Endodermal cell (in vitro differentiated cells): Measurements from ENCODE around the gene SAMD5. TPM values are rescaled to one million over a fixed set of nuclear protein-coding genes. Genes with fewer than 3 reads are reported as not detected.

Source experiments
- DNase-seq: peaks from one replicate; pipeline ENCODE4 v3.0.0-alpha.2; 2017
- H3K27ac ChIP-seq: 2 replicates; pipeline ENCODE4 v1.5.1; 2013; ENCODE audit warnings: mild to moderate bottlenecking, low read depth, low read length, moderate library complexity
- H3K27me3 ChIP-seq: 2 replicates; pipeline ENCODE4 v1.6.1; 2013; ENCODE audit warnings: mild to moderate bottlenecking, low read length, moderate library complexity; ENCODE audit not compliant: insufficient read depth, control insufficient read depth, poor library complexity, severe bottlenecking
- H3K36me3 ChIP-seq: 2 replicates; pipeline ENCODE4 v1.7.0; 2013; ENCODE audit warnings: mild to moderate bottlenecking, low read length, moderate library complexity; ENCODE audit not compliant: control insufficient read depth, insufficient read depth
- H3K4me1 ChIP-seq: one replicate; pipeline ENCODE4 v1.7.0; 2013; ENCODE audit warnings: low read length; ENCODE audit not compliant: control insufficient read depth, insufficient read depth
- H3K4me3 ChIP-seq: 2 replicates; pipeline ENCODE4 v1.5.1; 2013; ENCODE audit warnings: mild to moderate bottlenecking, low read length, moderate library complexity
- H3K9ac ChIP-seq: 2 replicates; pipeline ENCODE4 v1.6.1; 2013; ENCODE audit warnings: mild to moderate bottlenecking, low read length, moderate library complexity; ENCODE audit not compliant: poor library complexity, severe bottlenecking; ENCODE audit errors: extremely low read depth
- H3K9me3 ChIP-seq: 2 replicates; pipeline ENCODE4 v1.6.1; 2013; ENCODE audit warnings: mild to moderate bottlenecking, low read length, moderate library complexity; ENCODE audit not compliant: control insufficient read depth
- H3K27ac Mint-ChIP-seq: 2 replicates; pipeline ENCODE4 v1.8.0; 2020; ENCODE audit warnings: mixed read lengths
- H3K27me3 Mint-ChIP-seq: 2 replicates; pipeline ENCODE4 v1.8.0; 2021; ENCODE audit warnings: mild to moderate bottlenecking, mixed read lengths; ENCODE audit not compliant: insufficient read depth
- H3K36me3 Mint-ChIP-seq: 2 replicates; pipeline ENCODE4 v1.8.0; 2020; ENCODE audit warnings: low read depth, mixed read lengths
- H3K4me1 Mint-ChIP-seq: 2 replicates; pipeline ENCODE4 v1.8.0; 2020; ENCODE audit warnings: mixed read lengths
- H3K4me3 Mint-ChIP-seq: 2 replicates; pipeline ENCODE4 v1.8.0; 2020; ENCODE audit warnings: mild to moderate bottlenecking, moderate library complexity, mixed read lengths
- H3K9me3 Mint-ChIP-seq: 2 replicates; pipeline ENCODE4 v1.8.0; 2020; ENCODE audit warnings: mild to moderate bottlenecking, mixed read lengths
- WGBS, 2 experiments: methylation state at CpG; one replicate each; pipeline versions ENCODE4 v1.1.5 to v1.1.7; 2013; ENCODE audit warnings: missing lambda C conversion rate in 2 of 2, mixed read lengths in 1 of 2; ENCODE audit not compliant: insufficient coverage in 1 of 2, insufficient read length in 1 of 2; 5-methylcytosine and 5-hydroxymethylcytosine counted together
- long read RNA-seq, 4 experiments: library from polyadenylated mRNA in 2 of 4; library from RNA in 1 of 4; library from capped mRNA in 1 of 4; stranded (forward) in 3 of 4; unstranded in 1 of 4; transcript quantifications; one replicate each; pipeline ENCODE4 v2.0.0, GENCODE V29; 2020 to 2021; ENCODE audit warnings: inconsistent platforms in 1 of 4
- polyA plus RNA-seq, 2 experiments: library from polyadenylated mRNA; stranded (reverse); fragments of 50-300 nt; gene quantifications; one replicate each; pipeline ENCODE4 v1.2.3, GENCODE V29; 2013
- total RNA-seq, 2 donors: library from RNA; stranded (reverse); fragmentation: NEBNext Ultra II Directional in 1 of 2; extraction: Animal tissue kit (Norgen Biotek cat#: 25700) in 1 of 2; gene quantifications; 2 replicates in 1 of 2; 3 replicates in 1 of 2; pipeline ENCODE4 v1.2.1, GENCODE V29; 2021
- TF ChIP-seq, protein P1 (sequence below): fragments of 200-600 bp; sonication (generic); conservative IDR thresholded peaks from 2 replicates; pipeline ENCODE4 v1.5.0; 2021; ENCODE audit warnings: antibody characterized with exemption, mild to moderate bottlenecking

Gene SAMD5
- total RNA-seq: under 1 TPM; 0.69 to 0.99 TPM
- 2.3 TPM for polyA plus RNA-seq (2013, experiment 1 of 2)
- 2.1 TPM for polyA plus RNA-seq (2013, experiment 2 of 2)
- long read RNA-seq, experiment 1, partial matches to known transcripts: 0 of 1 reads
- long read RNA-seq, experiment 1, other reads (novel, unspliced or antisense): 1 of 1 reads
- long read RNA-seq, experiment 2, full-length matches to known transcripts: 1 of 2 reads
- long read RNA-seq, experiment 2, partial matches to known transcripts: 0 of 2 reads
- long read RNA-seq, experiment 2, other reads (novel, unspliced or antisense): 1 of 2 reads
- long read RNA-seq, experiment 3: 0 reads
- long read RNA-seq, experiment 4: 0 reads

DNA sequence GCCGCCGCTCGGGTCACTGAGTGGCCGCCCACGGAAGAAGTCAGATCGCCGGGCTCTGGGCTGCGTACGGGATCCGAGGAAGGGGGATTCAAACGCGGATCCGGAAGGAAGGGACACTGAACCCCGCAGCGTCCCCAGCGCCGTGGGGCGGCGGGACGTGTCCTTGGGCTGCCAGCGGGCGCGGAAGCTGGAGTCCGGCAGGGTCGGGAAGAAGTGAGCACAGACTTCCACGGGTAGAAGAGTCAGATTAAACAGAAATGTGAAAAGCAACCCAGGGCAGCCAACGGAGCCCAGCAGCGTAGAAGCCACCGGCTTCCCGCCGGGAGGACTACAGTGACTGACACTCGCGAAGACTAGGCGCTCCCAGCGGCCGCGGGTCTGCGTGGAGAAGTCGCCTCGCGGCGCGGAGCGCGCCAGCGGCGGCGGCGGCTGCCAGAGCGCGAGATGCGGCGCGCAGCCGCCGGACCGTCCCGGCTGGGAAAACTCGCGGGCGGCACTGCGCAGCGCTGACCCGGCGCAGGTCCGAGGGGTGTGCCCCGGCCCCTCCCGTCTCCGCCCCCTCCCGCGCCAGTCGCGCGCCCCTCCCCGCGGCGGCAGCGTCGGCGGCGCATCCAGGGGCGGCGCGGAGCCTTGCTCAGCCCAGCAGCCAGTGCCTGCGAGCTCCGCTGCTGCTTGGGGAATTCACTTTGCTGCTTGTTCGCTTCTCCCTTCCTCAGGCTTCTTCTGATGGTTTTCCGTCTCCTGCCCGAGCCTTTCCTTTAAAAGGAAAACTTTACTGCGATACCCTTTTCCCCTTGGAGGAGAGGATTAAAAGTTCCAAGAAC lies at the start of gene SAMD5:
Gene SAMD5 (plus strand): TSS at position 649 of the 824 bp plus-strand sequence. CDS start 239 bp downstream, outside the sequence.
- Histone ChIP-seq H3K9ac (peak within 1 kb of the TSS; percentile 45), H3K4me3 (peak within 1 kb of the TSS; percentile 90), H3K9me3 (no peaks in the 10 kb centered on the region), H3K27ac (no peak within 1 kb of the TSS), H3K36me3 (no peaks in the 10 kb centered on the region), H3K4me1 (no peaks in the 10 kb centered on the region), H3K27me3 (peaks cover 28% of the 10 kb centered on the region)
- Mint-ChIP-seq H3K27ac (no peak within 1 kb of the TSS), H3K27me3 (peaks cover 69% of the 10 kb centered on the region), H3K36me3 (no peaks in the 10 kb centered on the region), H3K4me1 (peaks cover 28% of the 10 kb centered on the region), H3K9me3 (no peaks in the 10 kb centered on the region), H3K4me3 (peak within 1 kb of the TSS; percentile 62)
- 0% methylated on average over 19 to 90 of the region's 90 CpGs for WGBS, 2 experiments
- DNase-seq: peak; percentile 89
- TF ChIP-seq, protein P1, sequence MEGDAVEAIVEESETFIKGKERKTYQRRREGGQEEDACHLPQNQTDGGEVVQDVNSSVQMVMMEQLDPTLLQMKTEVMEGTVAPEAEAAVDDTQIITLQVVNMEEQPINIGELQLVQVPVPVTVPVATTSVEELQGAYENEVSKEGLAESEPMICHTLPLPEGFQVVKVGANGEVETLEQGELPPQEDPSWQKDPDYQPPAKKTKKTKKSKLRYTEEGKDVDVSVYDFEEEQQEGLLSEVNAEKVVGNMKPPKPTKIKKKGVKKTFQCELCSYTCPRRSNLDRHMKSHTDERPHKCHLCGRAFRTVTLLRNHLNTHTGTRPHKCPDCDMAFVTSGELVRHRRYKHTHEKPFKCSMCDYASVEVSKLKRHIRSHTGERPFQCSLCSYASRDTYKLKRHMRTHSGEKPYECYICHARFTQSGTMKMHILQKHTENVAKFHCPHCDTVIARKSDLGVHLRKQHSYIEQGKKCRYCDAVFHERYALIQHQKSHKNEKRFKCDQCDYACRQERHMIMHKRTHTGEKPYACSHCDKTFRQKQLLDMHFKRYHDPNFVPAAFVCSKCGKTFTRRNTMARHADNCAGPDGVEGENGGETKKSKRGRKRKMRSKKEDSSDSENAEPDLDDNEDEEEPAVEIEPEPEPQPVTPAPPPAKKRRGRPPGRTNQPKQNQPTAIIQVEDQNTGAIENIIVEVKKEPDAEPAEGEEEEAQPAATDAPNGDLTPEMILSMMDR: peak; percentile 21

DNA sequence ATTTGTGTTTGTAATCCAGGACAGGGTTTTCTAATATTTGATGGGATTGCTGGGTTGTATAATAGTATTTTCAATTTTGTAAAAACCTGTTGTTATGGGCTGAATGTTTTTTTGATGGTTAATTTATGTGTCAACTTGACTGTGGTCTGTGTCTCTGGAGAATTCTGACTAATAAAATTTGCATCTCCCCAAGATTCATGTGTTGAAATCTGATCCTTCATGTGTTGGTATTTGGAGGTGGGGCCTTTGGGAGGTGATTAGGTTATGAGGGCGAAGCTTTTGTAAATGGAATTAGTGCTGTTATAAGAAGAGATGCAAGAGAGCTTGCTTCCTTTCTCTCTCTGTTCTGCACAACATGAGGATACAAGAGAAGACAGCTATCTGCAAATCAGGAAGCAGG lies 48.7 kb upstream of the SAMD5 start:
- Mint-ChIP-seq H3K4me3 (no peak overlapping the region), H3K27ac (no peak overlapping the region), H3K27me3 (no peaks in the 10 kb centered on the region), H3K36me3 (no peaks in the 10 kb centered on the region), H3K9me3 (peaks cover 10% of the 10 kb centered on the region), H3K4me1 (peaks cover 6% of the 10 kb centered on the region)
- Histone ChIP-seq H3K4me1 (no peaks in the 10 kb centered on the region), H3K9ac (no peak overlapping the region), H3K27me3 (no peaks in the 10 kb centered on the region), H3K9me3 (peaks cover 10% of the 10 kb centered on the region), H3K4me3 (no peak overlapping the region), H3K27ac (no peak overlapping the region), H3K36me3 (no peaks in the 10 kb centered on the region)
- WGBS, 2 experiments: 82% methylated on average over 1 of the region's 1 CpG; no CpG with 5 or more reads in 1 of the 2 experiments
- TF ChIP-seq, protein P1: no peak
- DNase-seq: no peak

DNA sequence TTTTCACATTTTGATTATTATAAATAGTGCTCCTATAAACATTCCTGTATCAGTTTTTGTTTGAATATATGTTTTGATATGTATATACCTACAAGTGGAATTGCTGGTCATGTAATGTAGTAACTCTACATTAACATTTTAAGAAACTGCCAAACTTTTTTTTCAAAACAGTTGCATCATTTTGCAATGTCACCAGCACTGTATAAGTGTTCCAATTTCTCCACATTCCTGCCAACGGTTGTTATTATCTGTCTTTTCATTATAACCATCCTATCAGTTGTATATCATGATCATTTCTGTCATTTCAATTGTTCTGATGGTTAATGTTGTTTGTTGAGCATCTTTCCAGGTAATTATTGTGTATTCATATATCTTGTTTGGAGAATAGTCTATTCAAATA lies 44.8 kb upstream of the SAMD5 start:
- DNase-seq: no peak
- Mint-ChIP-seq H3K9me3 (peaks cover 10% of the 10 kb centered on the region), H3K36me3 (no peaks in the 10 kb centered on the region), H3K4me1 (peaks cover 10% of the 10 kb centered on the region), H3K4me3 (no peak overlapping the region), H3K27ac (no peak overlapping the region), H3K27me3 (no peaks in the 10 kb centered on the region)
- H3K4me3 ChIP-seq: no peak overlapping the region
- no peaks in the 10 kb centered on the region for H3K36me3 ChIP-seq
- H3K4me1 ChIP-seq: no peaks in the 10 kb centered on the region
- no peaks in the 10 kb centered on the region for H3K27me3 ChIP-seq
- H3K9me3 ChIP-seq: peaks cover 7% of the 10 kb centered on the region
- H3K27ac ChIP-seq: no peak overlapping the region
- TF ChIP-seq, protein P1: no peak
- 90% methylated on average over 1 of the region's 1 CpG; no CpG with 5 or more reads in 1 of the 2 experiments for WGBS, 2 experiments
- H3K9ac ChIP-seq: no peak overlapping the region
